ENCODE measurements around the gene HADHB.

The HADHB gene

DNA sequence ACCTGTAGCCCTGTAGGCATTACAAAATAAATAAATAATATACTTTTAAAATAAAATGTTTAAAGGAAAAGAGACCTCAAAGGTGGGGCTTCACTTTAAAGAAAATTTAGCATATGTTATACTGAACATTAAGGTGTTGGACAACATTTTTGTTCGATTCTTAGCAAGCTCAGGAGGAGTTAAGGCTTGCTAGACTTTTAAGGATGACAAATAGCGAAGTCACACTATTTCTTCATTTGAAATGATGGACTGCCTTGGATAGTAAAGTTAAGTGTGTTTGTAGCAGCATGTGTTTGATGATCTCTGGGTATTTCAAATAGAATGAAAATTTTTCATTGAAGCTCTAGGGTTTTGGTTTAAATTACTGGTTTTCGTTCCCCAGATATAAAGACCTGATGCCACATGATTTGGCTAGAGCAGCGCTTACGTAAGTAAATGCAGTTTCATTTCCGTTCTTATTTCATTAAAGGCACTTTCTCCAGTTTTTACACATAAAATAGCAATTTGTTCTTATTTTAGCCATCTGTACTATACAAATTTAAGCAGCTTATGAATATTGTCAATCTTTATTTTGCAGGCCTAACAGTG is 24.9 kb downstream of the HADHB start:
- H3K36me3 Mint-ChIP-seq = peaks cover 66% of the 10 kb centered on the region
- no peak overlapping the region for H3K4me3 Mint-ChIP-seq
- H3K4me1 Mint-ChIP-seq = peaks cover 5% of the 10 kb centered on the region
- ATAC-seq (no peak), DNase-seq (ENCODE audit: low spot score in 2 of 2) (no peak)
- no peak overlapping the region for H3K27ac Mint-ChIP-seq
- H3K9me3 Mint-ChIP-seq = no peaks in the 10 kb centered on the region

DNA sequence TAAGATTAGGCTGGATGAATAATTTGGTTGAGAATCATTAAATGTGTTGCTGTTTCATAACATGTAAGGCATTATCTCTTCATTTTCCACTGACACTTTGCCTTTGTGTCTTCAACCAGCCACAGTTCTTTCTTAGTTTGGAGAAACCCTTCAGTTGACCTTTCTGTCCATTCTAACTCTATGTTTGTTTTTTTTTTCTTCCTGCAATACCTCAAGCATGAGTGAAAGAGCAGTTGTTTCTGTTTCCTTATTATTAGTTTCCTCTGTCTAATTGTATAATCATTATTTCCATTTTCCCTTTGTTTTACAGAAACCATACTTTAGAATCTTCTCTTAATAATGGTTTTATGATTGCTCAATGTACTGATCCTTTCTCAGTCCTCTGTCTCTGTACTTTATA is 25.6 kb downstream of the HADHB start:
- H3K4me1 Mint-ChIP-seq = peaks cover 5% of the 10 kb centered on the region
- H3K27ac Mint-ChIP-seq = peak overlapping the region; percentile 2
- no peak for DNase-seq (ENCODE audit: low spot score in 2 of 2)
- H3K36me3 Mint-ChIP-seq = peaks cover 63% of the 10 kb centered on the region
- H3K4me3 Mint-ChIP-seq = no peak overlapping the region
- ATAC-seq = no peak
- no peaks in the 10 kb centered on the region for H3K9me3 Mint-ChIP-seq

DNA sequence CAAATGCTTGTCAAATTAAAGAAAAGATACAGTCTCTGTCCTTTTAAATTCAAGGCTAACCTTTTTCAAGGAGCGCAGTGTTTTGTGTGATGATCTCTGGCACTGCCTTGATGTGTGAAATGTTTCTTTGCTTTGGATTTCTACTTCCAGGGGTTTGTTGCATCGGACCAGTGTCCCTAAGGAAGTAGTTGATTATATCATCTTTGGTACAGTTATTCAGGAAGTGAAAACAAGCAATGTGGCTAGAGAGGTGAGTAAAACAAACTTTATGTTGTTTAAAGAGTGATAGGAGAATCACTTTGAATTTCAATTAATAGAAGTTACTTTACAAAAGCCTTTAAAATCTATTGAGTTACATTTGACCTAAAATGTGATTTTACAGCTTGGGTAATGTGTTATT is 28.8 kb downstream of the HADHB start:
- peaks cover 5% of the 10 kb centered on the region for H3K4me1 Mint-ChIP-seq
- H3K4me3 Mint-ChIP-seq = no peak overlapping the region
- ATAC-seq (no peak), DNase-seq (ENCODE audit: low spot score in 2 of 2) (no peak)
- H3K36me3 Mint-ChIP-seq = peaks cover 67% of the 10 kb centered on the region
- no peak overlapping the region for H3K27ac Mint-ChIP-seq
- no peaks in the 10 kb centered on the region for H3K9me3 Mint-ChIP-seq

DNA sequence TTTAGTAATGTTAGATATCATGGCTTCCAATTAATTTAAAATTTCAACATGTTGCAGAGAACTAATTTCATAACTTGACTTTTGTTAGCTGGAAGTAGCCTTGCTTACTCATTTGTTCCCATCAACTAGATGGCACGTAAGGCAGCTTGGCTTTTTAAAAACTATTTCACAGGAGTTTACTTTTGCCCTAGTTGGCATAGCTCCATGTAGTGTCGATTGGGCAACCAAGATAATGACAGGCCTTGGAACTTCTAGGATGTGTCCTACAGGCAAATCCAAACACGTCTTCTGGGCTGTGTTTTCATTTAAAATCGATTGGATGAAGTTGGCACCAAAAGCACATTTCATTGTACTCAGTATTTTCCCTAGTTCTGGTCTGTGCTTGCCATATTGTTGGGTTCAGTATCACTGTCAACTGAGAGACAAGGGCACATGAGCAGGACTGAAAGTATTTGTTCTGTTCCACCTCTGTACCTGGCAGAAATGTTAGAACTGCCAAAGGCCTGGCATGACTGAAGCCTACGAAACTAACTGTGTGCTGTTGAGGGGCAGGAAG is 29.4 kb downstream of the HADHB start:
- no peak for ATAC-seq
- H3K4me3 Mint-ChIP-seq = no peak overlapping the region
- H3K9me3 Mint-ChIP-seq = no peaks in the 10 kb centered on the region
- no peak for DNase-seq (ENCODE audit: low spot score in 2 of 2)
- H3K27ac Mint-ChIP-seq = no peak overlapping the region
- peaks cover 5% of the 10 kb centered on the region for H3K4me1 Mint-ChIP-seq
- H3K36me3 Mint-ChIP-seq = peaks cover 73% of the 10 kb centered on the region

DNA sequence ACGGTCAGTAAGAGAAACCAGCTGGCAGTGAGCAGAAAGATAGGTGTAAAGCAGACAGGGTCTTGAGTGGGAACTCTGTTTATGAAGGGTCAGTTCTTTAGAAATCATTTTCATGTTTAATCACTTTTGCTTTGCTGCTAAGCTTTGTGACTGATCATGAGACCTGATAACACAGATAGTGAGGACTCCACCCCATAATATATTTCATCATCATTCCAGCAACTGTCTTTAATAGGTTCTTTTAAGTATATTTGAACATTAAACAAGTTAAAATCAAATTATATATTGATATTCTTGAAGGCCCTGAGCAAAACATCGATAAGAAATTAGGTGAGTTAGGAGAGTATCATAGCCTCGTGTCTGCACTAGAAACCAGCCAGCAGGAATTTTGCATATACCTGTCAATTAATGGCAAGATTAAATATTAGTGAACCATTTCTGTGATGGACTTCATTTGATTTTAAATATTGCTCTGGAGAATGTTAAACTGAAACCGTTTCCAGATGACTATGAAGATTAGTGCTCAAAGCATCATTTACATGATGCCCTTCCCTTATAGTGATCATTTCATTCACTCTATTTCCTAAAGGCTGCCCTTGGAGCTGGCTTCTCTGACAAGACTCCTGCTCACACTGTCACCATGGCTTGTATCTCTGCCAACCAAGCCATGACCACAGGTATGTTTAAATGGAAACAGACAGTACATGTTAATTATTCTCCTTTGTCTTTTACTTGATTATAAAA is 31.9 kb downstream of the HADHB start:
- Mint-ChIP-seq H3K4me3 (no peak overlapping the region), H3K27ac (no peak overlapping the region), H3K36me3 (peaks cover 88% of the 10 kb centered on the region), H3K9me3 (no peaks in the 10 kb centered on the region), H3K4me1 (no peaks in the 10 kb centered on the region)
- DNase-seq (ENCODE audit: low spot score in 2 of 2) (no peak), ATAC-seq (no peak)

DNA sequence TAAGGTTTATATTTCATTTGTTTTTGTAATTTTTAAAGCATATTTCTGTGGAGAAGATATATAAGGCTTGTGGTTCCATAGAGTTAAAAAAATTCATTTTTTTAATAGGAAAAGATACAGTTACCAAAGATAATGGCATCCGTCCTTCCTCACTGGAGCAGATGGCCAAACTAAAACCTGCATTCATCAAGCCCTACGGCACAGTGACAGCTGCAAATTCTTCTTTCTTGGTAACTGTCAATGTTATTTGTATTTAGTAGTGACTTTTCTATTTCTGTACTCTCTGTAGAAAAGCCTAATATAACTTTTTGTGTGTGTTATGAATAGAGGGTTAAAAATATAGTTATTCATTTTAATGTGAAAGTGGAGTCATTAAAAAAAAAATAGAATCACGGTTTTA is 35.1 kb downstream of the HADHB start:
- H3K27ac Mint-ChIP-seq = no peak overlapping the region
- no peak for ATAC-seq
- H3K36me3 Mint-ChIP-seq = peaks cover 91% of the 10 kb centered on the region

DNA sequence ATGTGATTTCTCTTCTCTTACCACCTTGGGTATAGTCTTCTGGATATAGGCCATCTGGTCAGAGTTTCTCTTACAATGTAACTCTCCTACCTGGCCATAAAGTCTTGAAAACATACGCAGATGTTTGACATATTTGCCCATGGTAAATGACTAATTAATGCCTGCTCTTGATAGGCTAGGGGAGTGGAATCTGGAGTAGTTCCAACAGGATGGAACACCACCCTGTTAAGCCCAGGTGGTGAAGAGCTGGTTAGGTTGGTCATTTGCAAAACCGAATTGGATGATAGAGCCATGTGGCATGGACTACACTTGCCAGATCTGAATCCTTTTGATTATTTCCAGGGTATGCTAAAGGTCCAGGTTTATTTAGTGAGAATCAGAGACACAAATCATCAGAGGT is 36.5 kb downstream of the HADHB start:
- Mint-ChIP-seq H3K4me1 (no peaks in the 10 kb centered on the region), H3K36me3 (peaks cover 100% of the 10 kb centered on the region), H3K9me3 (no peaks in the 10 kb centered on the region), H3K27ac (no peak overlapping the region), H3K4me3 (no peak overlapping the region)
- DNase-seq (ENCODE audit: low spot score in 2 of 2) = no peak
- no peak for ATAC-seq

More for the DNA sequence above, 35.1 kb downstream of the HADHB start:
- H3K4me1 Mint-ChIP-seq = no peaks in the 10 kb centered on the region
- H3K9me3 Mint-ChIP-seq = no peaks in the 10 kb centered on the region
- DNase-seq (ENCODE audit: low spot score in 2 of 2) = no peak
- no peak overlapping the region for H3K4me3 Mint-ChIP-seq

DNA sequence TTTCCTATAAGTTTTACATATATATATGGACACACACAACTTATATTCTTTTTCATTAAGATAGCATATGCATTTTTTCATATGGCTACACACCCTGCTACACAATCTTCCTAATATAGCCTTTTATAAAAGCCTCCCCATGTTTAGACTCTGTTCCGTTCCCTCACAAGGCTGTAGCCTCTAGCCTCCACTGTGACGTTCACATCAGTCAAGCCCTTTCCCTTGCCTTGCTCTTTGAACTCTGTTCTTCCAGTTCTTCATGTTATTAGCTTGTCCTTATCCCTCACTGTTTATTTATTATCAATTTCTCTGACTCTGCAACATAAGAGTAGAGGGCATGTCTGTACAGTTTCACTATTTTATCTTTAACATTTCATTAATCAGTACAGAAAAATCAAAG is 38.9 kb downstream of the HADHB start:
- ATAC-seq = no peak
- Mint-ChIP-seq H3K36me3 (peaks cover 92% of the 10 kb centered on the region), H3K9me3 (no peaks in the 10 kb centered on the region), H3K27ac (no peak overlapping the region), H3K4me1 (no peaks in the 10 kb centered on the region), H3K4me3 (no peak overlapping the region)
- no peak for DNase-seq (ENCODE audit: low spot score in 2 of 2)

DNA sequence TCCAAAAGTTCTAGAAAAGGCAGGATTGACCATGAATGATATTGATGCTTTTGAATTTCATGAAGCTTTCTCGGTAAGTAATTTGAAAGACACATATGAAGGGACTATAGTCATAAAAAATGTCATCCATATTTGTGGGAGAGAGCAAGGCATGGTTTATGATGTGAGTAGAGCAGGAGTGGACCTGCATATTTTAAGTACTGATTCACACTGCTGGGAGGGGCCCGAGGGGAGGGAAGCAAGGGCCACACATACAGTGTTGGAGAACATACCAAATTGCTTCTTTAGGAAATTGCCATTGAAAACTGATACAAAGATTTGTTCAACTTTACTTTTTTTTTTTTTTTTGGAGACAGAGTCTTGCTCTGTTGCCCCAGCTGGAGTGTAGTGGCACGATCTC is 39.4 kb downstream of the HADHB start:
- no peak overlapping the region for H3K4me3 Mint-ChIP-seq
- peaks cover 87% of the 10 kb centered on the region for H3K36me3 Mint-ChIP-seq
- no peak overlapping the region for H3K27ac Mint-ChIP-seq
- DNase-seq (ENCODE audit: low spot score in 2 of 2) (no peak), ATAC-seq (no peak)
- no peaks in the 10 kb centered on the region for H3K4me1 Mint-ChIP-seq
- no peaks in the 10 kb centered on the region for H3K9me3 Mint-ChIP-seq

DNA sequence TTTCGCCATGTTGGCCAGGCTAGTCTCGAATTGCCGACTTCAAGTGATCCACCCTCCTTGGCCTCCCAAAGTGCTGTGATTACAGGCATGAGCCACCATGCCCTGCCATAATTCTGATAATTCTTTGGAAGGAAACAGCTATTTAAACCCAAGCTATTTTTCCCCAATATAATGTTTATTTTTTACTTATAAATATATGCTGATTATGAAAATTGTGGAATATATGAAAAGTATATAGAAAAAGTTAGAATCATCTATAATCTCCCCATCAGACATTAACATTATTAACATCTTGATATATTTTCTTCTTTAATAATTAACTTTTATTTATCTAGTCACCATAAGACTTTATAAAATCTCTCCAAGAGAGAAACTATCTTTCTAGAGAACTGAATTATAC is 41.2 kb downstream of the HADHB start:
- ATAC-seq (no peak), DNase-seq (ENCODE audit: low spot score in 2 of 2) (no peak)
- peaks cover 69% of the 10 kb centered on the region for H3K36me3 Mint-ChIP-seq
- no peak overlapping the region for H3K4me3 Mint-ChIP-seq
- no peaks in the 10 kb centered on the region for H3K9me3 Mint-ChIP-seq
- H3K27ac Mint-ChIP-seq = no peak overlapping the region
- no peaks in the 10 kb centered on the region for H3K4me1 Mint-ChIP-seq

DNA sequence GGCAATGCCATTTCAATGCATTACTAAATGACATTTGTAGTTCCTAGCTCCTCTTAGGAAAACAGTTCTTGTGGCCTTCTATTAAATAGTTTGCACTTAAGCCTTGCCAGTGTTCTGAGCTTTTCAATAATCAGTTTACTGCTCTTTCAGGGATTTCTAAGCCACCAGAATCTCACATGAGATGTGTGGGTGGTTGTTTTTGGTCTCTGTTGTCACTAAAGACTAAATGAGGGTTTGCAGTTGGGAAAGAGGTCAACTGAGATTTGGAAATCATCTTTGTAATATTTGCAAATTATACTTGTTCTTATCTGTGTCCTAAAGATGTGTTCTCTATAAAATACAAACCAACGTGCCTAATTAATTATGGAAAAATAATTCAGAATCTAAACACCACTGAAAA is 45.3 kb downstream of the HADHB start:
- Mint-ChIP-seq H3K27ac (no peak overlapping the region), H3K4me3 (no peak overlapping the region)

DNA sequence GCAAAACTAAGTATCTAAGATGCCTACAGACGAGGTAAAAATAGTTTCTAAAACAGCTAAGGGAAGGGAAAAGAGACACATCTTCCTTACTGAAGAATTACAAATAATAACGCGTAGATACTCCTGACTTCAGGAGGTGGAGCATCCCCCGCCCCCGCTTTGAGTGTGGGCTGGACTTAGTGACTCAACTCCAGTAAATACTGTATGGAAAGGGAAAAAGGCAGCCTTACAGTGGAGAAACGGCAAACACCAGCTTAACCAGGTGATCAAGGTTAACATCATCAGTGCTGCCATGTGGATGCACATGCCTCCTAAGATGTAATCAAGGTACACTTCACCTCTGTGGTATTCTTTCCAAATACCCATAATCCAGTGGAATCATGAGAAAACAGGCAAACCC is 47.9 kb downstream of the HADHB start:
- DNase-seq (ENCODE audit: low spot score in 2 of 2) = no peak
- peaks cover 2% of the 10 kb centered on the region for H3K36me3 Mint-ChIP-seq

More for the DNA sequence above, 45.3 kb downstream of the HADHB start:
- ATAC-seq (no peak), DNase-seq (ENCODE audit: low spot score in 2 of 2) (no peak)
- Mint-ChIP-seq H3K9me3 (no peaks in the 10 kb centered on the region), H3K4me1 (no peaks in the 10 kb centered on the region), H3K36me3 (peaks cover 28% of the 10 kb centered on the region)

DNA sequence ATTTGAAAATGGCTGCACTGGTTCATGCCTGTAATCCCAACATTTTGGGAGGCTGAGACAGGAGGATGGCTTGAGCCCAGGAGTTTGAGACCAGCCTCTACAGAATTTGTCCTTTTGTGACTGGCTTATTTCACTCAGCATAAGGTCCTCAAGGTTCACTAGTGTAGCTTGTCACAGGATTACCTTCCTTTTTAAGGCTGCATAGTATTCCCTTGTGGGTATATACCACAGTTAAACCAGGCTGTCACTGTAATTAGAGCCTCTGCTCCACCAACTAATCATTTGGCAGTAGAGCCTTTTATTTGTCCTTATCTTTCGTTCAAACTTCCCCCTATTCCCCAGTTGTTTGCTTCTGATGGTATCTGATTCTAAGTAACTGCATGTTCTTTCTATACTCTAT is 50.8 kb downstream of the HADHB start:
- DNase-seq (ENCODE audit: low spot score in 2 of 2) (no peak), ATAC-seq (no peak)
- Mint-ChIP-seq H3K4me1 (no peaks in the 10 kb centered on the region), H3K36me3 (no peaks in the 10 kb centered on the region), H3K9me3 (no peaks in the 10 kb centered on the region), H3K27ac (no peak overlapping the region), H3K4me3 (no peak overlapping the region)

More for the DNA sequence above, 47.9 kb downstream of the HADHB start:
- H3K4me1 Mint-ChIP-seq = no peaks in the 10 kb centered on the region
- no peak overlapping the region for H3K27ac Mint-ChIP-seq
- H3K4me3 Mint-ChIP-seq = no peak overlapping the region
- ATAC-seq = no peak
- no peaks in the 10 kb centered on the region for H3K9me3 Mint-ChIP-seq

DNA sequence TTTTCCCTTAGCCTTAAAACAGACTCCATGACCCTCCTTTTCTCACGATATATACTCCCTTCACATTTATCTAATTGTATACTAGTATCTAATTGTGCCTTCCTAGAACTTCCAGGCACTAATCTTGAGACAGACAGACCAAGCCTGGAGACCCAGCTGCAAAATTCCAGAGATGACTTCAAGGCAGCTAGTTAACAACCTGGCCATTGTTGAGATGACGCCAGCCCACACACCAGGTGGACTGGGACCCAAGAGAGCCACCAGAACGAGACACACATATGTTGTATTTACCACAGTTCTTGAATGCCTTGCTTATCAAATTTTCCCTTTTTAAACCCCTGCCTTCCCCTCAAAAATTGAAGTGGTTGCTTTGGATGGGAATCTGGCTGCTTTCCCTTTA is 52.3 kb downstream of the HADHB start:
- DNase-seq (ENCODE audit: low spot score in 2 of 2) (no peak), ATAC-seq (no peak)
- Mint-ChIP-seq H3K9me3 (no peaks in the 10 kb centered on the region), H3K4me3 (no peak overlapping the region), H3K4me1 (no peaks in the 10 kb centered on the region), H3K36me3 (no peaks in the 10 kb centered on the region), H3K27ac (no peak overlapping the region)

DNA sequence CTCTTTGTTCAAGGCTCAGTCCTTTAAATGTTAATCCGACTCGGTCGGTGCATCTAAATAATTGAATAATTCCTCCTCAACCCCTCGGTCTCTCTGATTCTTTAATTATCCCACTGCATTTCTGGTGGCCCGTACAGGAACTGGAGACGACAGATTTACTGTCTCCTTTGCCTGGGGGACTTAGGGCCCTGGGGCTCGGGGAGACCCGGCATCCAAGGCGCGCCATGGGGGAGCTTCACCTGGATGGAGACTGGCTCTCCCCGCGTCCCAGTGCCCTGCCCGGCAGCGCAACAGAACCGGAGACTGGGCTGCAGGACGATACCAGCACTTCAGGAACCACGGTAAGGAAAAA is 53.5 kb downstream of the HADHB start:
- no peaks in the 10 kb centered on the region for H3K36me3 Mint-ChIP-seq
- H3K27ac Mint-ChIP-seq = no peak overlapping the region
- H3K4me3 Mint-ChIP-seq = no peak overlapping the region
- no peak for ATAC-seq
- DNase-seq (ENCODE audit: low spot score in 2 of 2) = no peak
- no peaks in the 10 kb centered on the region for H3K9me3 Mint-ChIP-seq
- H3K4me1 Mint-ChIP-seq = no peaks in the 10 kb centered on the region

DNA sequence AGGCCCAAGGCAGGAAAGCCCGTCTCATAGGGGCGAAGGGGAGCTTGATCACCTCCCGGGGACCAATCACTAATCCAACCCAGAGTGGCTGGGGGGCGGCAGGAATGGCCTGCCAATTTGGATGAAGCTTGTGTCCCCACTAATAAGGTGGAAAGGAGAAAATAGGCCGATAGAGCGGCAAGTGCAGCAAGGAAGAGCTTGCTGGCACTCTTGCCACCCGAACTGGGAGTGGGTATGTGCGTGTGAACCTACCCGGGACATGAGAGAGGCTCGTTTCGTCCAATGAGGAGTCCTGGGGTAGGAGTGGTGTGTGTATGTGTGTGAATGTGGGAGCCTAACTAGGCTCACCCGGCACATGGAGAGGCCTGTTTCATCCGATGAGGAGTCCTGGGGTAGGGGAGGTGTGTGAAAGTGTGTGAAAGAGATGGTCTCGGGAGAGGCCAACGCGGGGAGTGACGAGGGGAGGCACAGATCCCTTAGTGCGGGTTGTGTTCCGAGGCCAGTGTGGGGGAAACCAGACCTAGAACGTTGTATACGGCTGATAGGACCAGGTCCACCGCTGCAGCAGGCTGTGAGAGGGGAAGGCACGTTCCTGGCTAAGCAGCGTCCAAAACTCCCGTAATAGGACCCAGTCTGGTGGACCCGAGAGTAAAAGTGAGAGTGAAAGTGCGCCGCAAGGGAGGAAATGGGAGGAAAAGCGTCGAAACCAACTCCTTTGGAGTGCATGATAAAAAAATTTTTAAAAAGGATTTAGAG is 54.1 kb downstream of the HADHB start:
- H3K27ac Mint-ChIP-seq = no peak overlapping the region
- H3K4me1 Mint-ChIP-seq = no peaks in the 10 kb centered on the region
- H3K36me3 Mint-ChIP-seq = no peaks in the 10 kb centered on the region
- ATAC-seq (peak; percentile 66), DNase-seq (ENCODE audit: low spot score in 2 of 2) (no peak)
- H3K9me3 Mint-ChIP-seq = no peaks in the 10 kb centered on the region
- H3K4me3 Mint-ChIP-seq = no peak overlapping the region

All from stimulated activated effector memory CD8-positive, alpha-beta T cell treated with anti-CD3 and anti-CD28 coated beads, Interleukin-12 subunit alpha, Interleukin-12 subunit beta, amount 100 ng/mL, for 72 hours (primary cell).